SU-DHL-6 (cell line): Measurements from ENCODE around the gene PSMF1.

Experiments
- EZH2phosphoT487 ChIP-seq: fragments of 200-600 bp; sonication (generic), shearing (Covaris generic); conservative IDR thresholded peaks from 2 replicates; pipeline ENCODE4 v1.6.1; 2018; ENCODE audit warnings: mild to moderate bottlenecking, antibody characterized with exemption, low read length, moderate library complexity, mixed read lengths
- TF ChIP-seq, protein P1 (sequence below): fragments of 200-600 bp; sonication (generic); IDR thresholded peaks from one replicate; pipeline ENCODE4 v1.5.1; 2017; ENCODE audit warnings: antibody characterized with exemption, mild to moderate bottlenecking, low read length, moderate library complexity; ENCODE audit not compliant: insufficient read depth, poor library complexity, severe bottlenecking

DNA sequence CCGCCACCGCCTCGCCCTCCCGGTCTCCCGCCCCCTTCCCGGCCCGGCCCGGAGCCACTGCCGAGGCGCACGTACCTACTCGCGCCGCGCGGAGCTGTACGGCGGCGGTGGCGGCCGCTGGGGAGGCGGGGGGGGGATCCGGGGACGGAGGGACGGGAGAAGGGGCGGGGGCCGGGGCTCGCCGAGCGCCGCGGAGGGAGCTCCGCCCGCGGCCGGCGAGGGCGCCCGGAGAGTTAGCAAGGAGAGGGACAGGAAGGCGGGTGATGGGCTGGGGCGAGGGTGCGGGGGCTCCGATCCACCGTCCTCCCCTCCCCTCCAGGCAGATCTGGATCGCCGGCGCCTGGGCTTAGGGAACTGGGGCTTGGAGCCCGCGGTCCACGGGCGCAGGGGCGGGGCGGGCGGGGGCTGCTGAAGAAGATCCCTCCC lies 66.9 kb downstream of the PSMF1 start:
- TF ChIP-seq EZH2phosphoT487: no peak
- TF ChIP-seq, protein P1, sequence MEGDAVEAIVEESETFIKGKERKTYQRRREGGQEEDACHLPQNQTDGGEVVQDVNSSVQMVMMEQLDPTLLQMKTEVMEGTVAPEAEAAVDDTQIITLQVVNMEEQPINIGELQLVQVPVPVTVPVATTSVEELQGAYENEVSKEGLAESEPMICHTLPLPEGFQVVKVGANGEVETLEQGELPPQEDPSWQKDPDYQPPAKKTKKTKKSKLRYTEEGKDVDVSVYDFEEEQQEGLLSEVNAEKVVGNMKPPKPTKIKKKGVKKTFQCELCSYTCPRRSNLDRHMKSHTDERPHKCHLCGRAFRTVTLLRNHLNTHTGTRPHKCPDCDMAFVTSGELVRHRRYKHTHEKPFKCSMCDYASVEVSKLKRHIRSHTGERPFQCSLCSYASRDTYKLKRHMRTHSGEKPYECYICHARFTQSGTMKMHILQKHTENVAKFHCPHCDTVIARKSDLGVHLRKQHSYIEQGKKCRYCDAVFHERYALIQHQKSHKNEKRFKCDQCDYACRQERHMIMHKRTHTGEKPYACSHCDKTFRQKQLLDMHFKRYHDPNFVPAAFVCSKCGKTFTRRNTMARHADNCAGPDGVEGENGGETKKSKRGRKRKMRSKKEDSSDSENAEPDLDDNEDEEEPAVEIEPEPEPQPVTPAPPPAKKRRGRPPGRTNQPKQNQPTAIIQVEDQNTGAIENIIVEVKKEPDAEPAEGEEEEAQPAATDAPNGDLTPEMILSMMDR: no peak
